ENCODE data around the gene B9D2.

B9D2 gene

GRCh38 chr19:41339936-41340335, 24.0 kb downstream of the B9D2 start:
- Histone ChIP-seq H3K9ac (ENCODE audit: low read length) (no peak overlapping the region), H3K4me3 (ENCODE audit: insufficient read depth in 1 of 2, low read depth in 1 of 2, low read length in 2 of 2) (no peak overlapping the region), H3K4ac (ENCODE audit: low read depth in 1 of 2, low read length in 2 of 2) (no peak overlapping the region), H3K4me2 (ENCODE audit: low read length, poor library complexity, severe bottlenecking) (no peak overlapping the region), H3K27ac (ENCODE audit: low read length, poor library complexity, severe bottlenecking) (no peak overlapping the region), H4K8ac (ENCODE audit: low read length) (no peak overlapping the region), H2BK15ac (ENCODE audit: low read depth, poor library complexity, severe bottlenecking) (no peak overlapping the region), H2BK5ac (ENCODE audit: low read depth, low read length, poor library complexity, severe bottlenecking) (no peak overlapping the region), H3K27me3 (ENCODE audit: control insufficient read depth in 1 of 2, insufficient read depth in 1 of 2, low read length in 2 of 2) (no peaks in the 10 kb centered on the region), H2AK5ac (ENCODE audit: low read length, severe bottlenecking) (no peak overlapping the region), H3K14ac (ENCODE audit: low read length in 2 of 2) (no peak overlapping the region), H2BK120ac (ENCODE audit: low read depth, low read length) (no peak overlapping the region), H3K18ac (ENCODE audit: low read depth in 1 of 2, low read length in 2 of 2) (no peak overlapping the region), H3K79me1 (replicated peaks; ENCODE audit: low read length, poor library complexity, severe bottlenecking) (peaks cover 31% of the 10 kb centered on the region), H3K23ac (ENCODE audit: low read length in 2 of 2) (no peak overlapping the region), H3K9me3 (ENCODE audit: control insufficient read depth, low read length) (no peaks in the 10 kb centered on the region), H4K91ac (ENCODE audit: low read length) (no peak overlapping the region), H2AFZ (ENCODE audit: low read depth, low read length) (no peak overlapping the region), H2BK12ac (ENCODE audit: low read length in 2 of 2) (no peak overlapping the region), H3K4me1 (ENCODE audit: control insufficient read depth, insufficient read depth, low read depth, low read length) (peaks cover 2% of the 10 kb centered on the region), H3K36me3 (ENCODE audit: control insufficient read depth in 1 of 2, insufficient read depth in 2 of 2, low read depth in 1 of 2, low read length in 2 of 2) (peaks cover 46 to 72% of the 10 kb centered on the region in 2 experiments)
- peak; percentile 54 for DNase-seq
- 79% methylated on average over 5 of the region's 5 CpGs for WGBS

GRCh38 chr19:41335467-41335866, 28.5 kb downstream of the B9D2 start:
- Histone ChIP-seq H3K4me2 (ENCODE audit: low read length, poor library complexity, severe bottlenecking) (no peak overlapping the region), H3K4me3 (ENCODE audit: insufficient read depth in 1 of 2, low read depth in 1 of 2, low read length in 2 of 2) (no peak overlapping the region), H2AFZ (ENCODE audit: low read depth, low read length) (no peak overlapping the region), H3K4ac (ENCODE audit: low read depth in 1 of 2, low read length in 2 of 2) (no peak overlapping the region), H3K9ac (ENCODE audit: low read length) (no peak overlapping the region), H4K91ac (ENCODE audit: low read length) (peak overlapping the region; percentile 32), H3K79me1 (replicated peaks; ENCODE audit: low read length, poor library complexity, severe bottlenecking) (peaks cover 17% of the 10 kb centered on the region), H3K27me3 (ENCODE audit: control insufficient read depth in 1 of 2, insufficient read depth in 1 of 2, low read length in 2 of 2) (no peaks in the 10 kb centered on the region), H3K23ac (ENCODE audit: low read length in 2 of 2) (no peak overlapping the region), H4K8ac (ENCODE audit: low read length) (no peak overlapping the region), H3K14ac (ENCODE audit: low read length in 2 of 2) (no peak overlapping the region), H3K4me1 (ENCODE audit: control insufficient read depth, insufficient read depth, low read depth, low read length) (peaks cover 2% of the 10 kb centered on the region), H3K9me3 (ENCODE audit: control insufficient read depth, low read length) (no peaks in the 10 kb centered on the region), H2AK5ac (ENCODE audit: low read length, severe bottlenecking) (no peak overlapping the region), H3K27ac (ENCODE audit: low read length, poor library complexity, severe bottlenecking) (no peak overlapping the region), H2BK15ac (ENCODE audit: low read depth, poor library complexity, severe bottlenecking) (peak overlapping the region; percentile 46), H2BK12ac (ENCODE audit: low read length in 2 of 2) (no peak overlapping the region), H3K18ac (ENCODE audit: low read depth in 1 of 2, low read length in 2 of 2) (no peak overlapping the region), H2BK5ac (ENCODE audit: low read depth, low read length, poor library complexity, severe bottlenecking) (no peak overlapping the region), H2BK120ac (ENCODE audit: low read depth, low read length) (no peak overlapping the region), H3K36me3 (ENCODE audit: control insufficient read depth in 1 of 2, insufficient read depth in 2 of 2, low read depth in 1 of 2, low read length in 2 of 2) (peaks cover 42 to 59% of the 10 kb centered on the region in 2 experiments)
- no peak for DNase-seq
- 94% methylated on average over 9 of the region's 10 CpGs for WGBS

GRCh38 chr19:41334793-41335192, 29.2 kb downstream of the B9D2 start:
- Histone ChIP-seq H3K9me3 (ENCODE audit: control insufficient read depth, low read length) (no peaks in the 10 kb centered on the region), H3K36me3 (ENCODE audit: control insufficient read depth in 1 of 2, insufficient read depth in 2 of 2, low read depth in 1 of 2, low read length in 2 of 2) (peaks cover 44 to 66% of the 10 kb centered on the region in 2 experiments), H4K91ac (ENCODE audit: low read length) (no peak overlapping the region), H3K27ac (ENCODE audit: low read length, poor library complexity, severe bottlenecking) (no peak overlapping the region), H2BK15ac (ENCODE audit: low read depth, poor library complexity, severe bottlenecking) (no peak overlapping the region), H2BK5ac (ENCODE audit: low read depth, low read length, poor library complexity, severe bottlenecking) (no peak overlapping the region), H3K27me3 (ENCODE audit: control insufficient read depth in 1 of 2, insufficient read depth in 1 of 2, low read length in 2 of 2) (no peaks in the 10 kb centered on the region), H3K14ac (ENCODE audit: low read length in 2 of 2) (no peak overlapping the region), H2AFZ (ENCODE audit: low read depth, low read length) (no peak overlapping the region), H2AK5ac (ENCODE audit: low read length, severe bottlenecking) (no peak overlapping the region), H2BK12ac (ENCODE audit: low read length in 2 of 2) (no peak overlapping the region), H3K4me3 (ENCODE audit: insufficient read depth in 1 of 2, low read depth in 1 of 2, low read length in 2 of 2) (no peak overlapping the region), H3K9ac (ENCODE audit: low read length) (no peak overlapping the region), H2BK120ac (ENCODE audit: low read depth, low read length) (no peak overlapping the region), H4K8ac (ENCODE audit: low read length) (no peak overlapping the region), H3K18ac (ENCODE audit: low read depth in 1 of 2, low read length in 2 of 2) (no peak overlapping the region), H3K4ac (ENCODE audit: low read depth in 1 of 2, low read length in 2 of 2) (no peak overlapping the region), H3K4me2 (ENCODE audit: low read length, poor library complexity, severe bottlenecking) (no peak overlapping the region), H3K23ac (ENCODE audit: low read length in 2 of 2) (no peak overlapping the region), H3K79me1 (replicated peaks; ENCODE audit: low read length, poor library complexity, severe bottlenecking) (peaks cover 17% of the 10 kb centered on the region), H3K4me1 (ENCODE audit: control insufficient read depth, insufficient read depth, low read depth, low read length) (peaks cover 2% of the 10 kb centered on the region)
- 97% methylated on average over 5 of the region's 5 CpGs for WGBS
- DNase-seq = no peak

GRCh38 chr19:41332468-41332867, 31.5 kb downstream of the B9D2 start:
- WGBS = 98% methylated on average over 5 of the region's 5 CpGs
- Histone ChIP-seq H2BK15ac (ENCODE audit: low read depth, poor library complexity, severe bottlenecking) (no peak overlapping the region), H3K27me3 (ENCODE audit: control insufficient read depth in 1 of 2, insufficient read depth in 1 of 2, low read length in 2 of 2) (no peaks in the 10 kb centered on the region), H3K36me3 (ENCODE audit: control insufficient read depth in 1 of 2, insufficient read depth in 2 of 2, low read depth in 1 of 2, low read length in 2 of 2) (peaks cover 52 to 66% of the 10 kb centered on the region in 2 experiments), H3K14ac (ENCODE audit: low read length in 2 of 2) (no peak overlapping the region), H3K9ac (ENCODE audit: low read length) (no peak overlapping the region), H2AFZ (ENCODE audit: low read depth, low read length) (no peak overlapping the region), H3K23ac (ENCODE audit: low read length in 2 of 2) (no peak overlapping the region), H2BK120ac (ENCODE audit: low read depth, low read length) (no peak overlapping the region), H3K27ac (ENCODE audit: low read length, poor library complexity, severe bottlenecking) (no peak overlapping the region), H3K9me3 (ENCODE audit: control insufficient read depth, low read length) (no peaks in the 10 kb centered on the region), H2AK5ac (ENCODE audit: low read length, severe bottlenecking) (no peak overlapping the region), H3K4ac (ENCODE audit: low read depth in 1 of 2, low read length in 2 of 2) (no peak overlapping the region), H4K8ac (ENCODE audit: low read length) (no peak overlapping the region), H3K4me1 (ENCODE audit: control insufficient read depth, insufficient read depth, low read depth, low read length) (peaks cover 14% of the 10 kb centered on the region), H3K79me1 (replicated peaks; ENCODE audit: low read length, poor library complexity, severe bottlenecking) (peaks cover 9% of the 10 kb centered on the region), H3K4me2 (ENCODE audit: low read length, poor library complexity, severe bottlenecking) (no peak overlapping the region), H2BK12ac (ENCODE audit: low read length in 2 of 2) (no peak overlapping the region), H2BK5ac (ENCODE audit: low read depth, low read length, poor library complexity, severe bottlenecking) (no peak overlapping the region), H4K91ac (ENCODE audit: low read length) (no peak overlapping the region), H3K4me3 (ENCODE audit: insufficient read depth in 1 of 2, low read depth in 1 of 2, low read length in 2 of 2) (no peak overlapping the region), H3K18ac (ENCODE audit: low read depth in 1 of 2, low read length in 2 of 2) (no peak overlapping the region)
- no peak for DNase-seq
